ENCODE data around the gene ISL2.

DNA sequence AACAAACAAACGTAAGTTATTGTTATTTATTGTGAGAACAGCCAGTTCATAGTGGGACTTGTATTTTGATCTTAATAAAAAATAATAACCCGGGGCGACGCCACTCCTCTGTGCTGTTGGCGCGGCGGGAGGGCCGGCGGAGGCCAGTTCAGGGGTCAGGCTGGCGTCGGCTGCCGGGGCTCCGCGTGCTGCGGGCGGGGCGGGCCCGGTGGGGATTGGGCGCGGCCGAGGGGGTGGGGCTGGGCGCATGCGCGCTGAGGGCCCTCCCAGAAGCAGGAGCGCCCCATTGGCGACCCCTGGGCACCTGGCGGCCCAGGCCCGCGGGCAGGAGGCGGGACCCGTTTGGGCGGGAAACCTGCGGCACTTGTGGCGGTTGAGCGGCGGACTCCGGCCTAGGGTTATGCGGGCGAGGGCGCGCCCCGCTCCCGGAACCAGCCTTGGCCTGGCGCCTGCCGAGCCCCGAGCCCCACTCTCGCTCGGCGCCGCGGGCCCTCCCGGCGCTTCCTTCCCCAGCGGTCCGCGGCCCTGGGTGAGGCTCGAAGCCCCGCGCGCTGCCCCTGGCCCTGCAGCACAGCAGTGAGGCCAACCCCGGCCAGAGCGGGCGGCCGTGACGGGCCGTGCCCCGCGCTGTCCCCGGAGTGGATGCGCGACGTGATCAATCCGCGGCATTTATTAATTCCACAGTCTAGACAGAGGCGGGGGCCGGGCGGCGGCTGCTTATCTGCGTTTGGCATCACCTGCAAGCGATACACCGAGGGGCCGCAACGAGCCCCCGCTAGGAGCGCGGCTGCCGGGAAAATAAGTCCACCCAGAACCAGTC is 6.0 kb downstream of the ISL2 start:
- no peak for TF ChIP-seq POLR2A (IDR thresholded peaks at IDR 0.05)
- TF ChIP-seq, protein P1, sequence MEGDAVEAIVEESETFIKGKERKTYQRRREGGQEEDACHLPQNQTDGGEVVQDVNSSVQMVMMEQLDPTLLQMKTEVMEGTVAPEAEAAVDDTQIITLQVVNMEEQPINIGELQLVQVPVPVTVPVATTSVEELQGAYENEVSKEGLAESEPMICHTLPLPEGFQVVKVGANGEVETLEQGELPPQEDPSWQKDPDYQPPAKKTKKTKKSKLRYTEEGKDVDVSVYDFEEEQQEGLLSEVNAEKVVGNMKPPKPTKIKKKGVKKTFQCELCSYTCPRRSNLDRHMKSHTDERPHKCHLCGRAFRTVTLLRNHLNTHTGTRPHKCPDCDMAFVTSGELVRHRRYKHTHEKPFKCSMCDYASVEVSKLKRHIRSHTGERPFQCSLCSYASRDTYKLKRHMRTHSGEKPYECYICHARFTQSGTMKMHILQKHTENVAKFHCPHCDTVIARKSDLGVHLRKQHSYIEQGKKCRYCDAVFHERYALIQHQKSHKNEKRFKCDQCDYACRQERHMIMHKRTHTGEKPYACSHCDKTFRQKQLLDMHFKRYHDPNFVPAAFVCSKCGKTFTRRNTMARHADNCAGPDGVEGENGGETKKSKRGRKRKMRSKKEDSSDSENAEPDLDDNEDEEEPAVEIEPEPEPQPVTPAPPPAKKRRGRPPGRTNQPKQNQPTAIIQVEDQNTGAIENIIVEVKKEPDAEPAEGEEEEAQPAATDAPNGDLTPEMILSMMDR (IDR thresholded peaks at IDR 0.05): no peak

Measured in testis (tissue), 2 donors.